Raji (cell line): ENCODE measurements around the gene USP24.

Experiments
- POLR2A ChIP-seq: IDR thresholded peaks from 2 replicates; pipeline ENCODE4 v1.6.1; 2011; ENCODE audit warnings: low read depth, low read length, control low read depth; ENCODE audit not compliant: insufficient read depth

Gene USP24

DNA sequence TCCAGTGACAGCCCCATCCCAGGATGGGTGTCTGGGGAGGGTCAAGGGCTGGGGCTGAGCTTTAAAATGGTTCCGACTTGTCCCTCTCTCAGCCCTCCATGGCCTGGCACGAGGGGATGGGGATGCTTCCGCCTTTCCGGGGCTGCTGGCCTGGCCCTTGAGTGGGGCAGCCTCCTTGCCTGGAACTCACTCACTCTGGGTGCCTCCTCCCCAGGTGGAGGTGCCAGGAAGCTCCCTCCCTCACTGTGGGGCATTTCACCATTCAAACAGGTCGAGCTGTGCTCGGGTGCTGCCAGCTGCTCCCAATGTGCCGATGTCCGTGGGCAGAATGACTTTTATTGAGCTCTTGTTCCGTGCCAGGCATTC is 151.6 kb downstream of the USP24 start:
- no peak for TF ChIP-seq POLR2A

DNA sequence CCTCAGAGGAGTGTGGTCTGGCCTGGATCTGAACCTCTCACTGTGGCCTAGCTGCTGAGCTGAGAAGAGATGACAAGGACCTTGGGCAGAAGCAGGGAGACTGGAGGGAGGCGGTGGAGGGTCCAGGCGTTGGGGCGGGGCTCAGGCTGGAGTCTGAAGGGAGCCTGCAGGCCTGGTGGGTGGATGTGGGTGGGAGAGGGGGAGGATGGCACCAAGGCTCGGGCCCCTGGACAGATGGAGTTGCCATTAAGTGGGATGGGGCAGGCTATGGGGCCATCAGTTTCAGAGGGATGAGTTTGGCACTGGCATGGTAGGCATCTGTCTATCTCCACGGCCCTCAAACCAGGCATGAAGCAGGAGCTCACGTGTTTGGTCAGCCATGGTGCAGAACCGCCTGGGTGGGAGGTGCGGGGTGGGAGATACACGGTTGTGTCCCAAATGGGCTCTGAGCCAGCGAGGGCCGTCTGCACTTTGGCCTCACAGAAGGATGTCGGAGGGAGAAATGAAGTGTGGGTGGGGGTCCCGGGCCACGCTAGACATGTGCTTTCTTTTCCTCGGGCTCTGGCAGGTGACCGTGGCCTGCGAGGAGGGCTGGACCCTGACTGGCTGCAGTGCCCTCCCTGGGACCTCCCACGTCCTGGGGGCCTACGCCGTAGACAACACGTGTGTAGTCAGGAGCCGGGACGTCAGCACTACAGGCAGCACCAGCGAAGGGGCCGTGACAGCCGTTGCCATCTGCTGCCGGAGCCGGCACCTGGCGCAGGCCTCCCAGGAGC is 152.2 kb downstream of the USP24 start:
- TF ChIP-seq POLR2A = no peak

DNA sequence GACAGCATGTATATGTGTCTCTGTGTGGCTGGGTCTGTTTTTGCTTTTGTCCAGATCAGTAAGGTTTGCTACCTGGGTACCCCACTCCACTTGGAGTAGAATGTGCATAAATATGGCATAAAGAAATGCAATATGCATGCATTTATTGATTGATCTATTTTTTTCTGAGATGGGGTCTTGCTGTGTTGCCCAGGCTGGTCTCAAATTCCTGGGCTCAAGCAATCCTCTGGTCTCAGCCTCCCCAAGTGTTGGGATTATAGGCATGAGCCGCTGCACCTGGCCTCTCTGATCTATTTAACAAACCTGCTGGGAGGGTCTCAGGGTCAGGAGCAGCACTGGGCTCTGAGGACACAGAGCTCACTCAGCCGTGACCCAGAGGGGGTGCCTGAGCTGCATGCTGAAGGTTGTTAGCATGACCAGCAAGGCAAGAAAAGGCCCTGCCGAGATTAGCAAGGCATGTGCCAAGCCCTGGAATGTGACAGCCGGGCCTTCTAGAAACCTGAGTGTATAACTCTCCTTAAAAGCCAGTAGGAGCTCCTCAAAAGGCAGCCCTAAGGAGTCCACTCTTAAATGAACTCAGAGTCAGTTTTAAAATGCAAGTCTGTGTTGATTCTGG is 153.3 kb downstream of the USP24 start:
- no peak for TF ChIP-seq POLR2A

DNA sequence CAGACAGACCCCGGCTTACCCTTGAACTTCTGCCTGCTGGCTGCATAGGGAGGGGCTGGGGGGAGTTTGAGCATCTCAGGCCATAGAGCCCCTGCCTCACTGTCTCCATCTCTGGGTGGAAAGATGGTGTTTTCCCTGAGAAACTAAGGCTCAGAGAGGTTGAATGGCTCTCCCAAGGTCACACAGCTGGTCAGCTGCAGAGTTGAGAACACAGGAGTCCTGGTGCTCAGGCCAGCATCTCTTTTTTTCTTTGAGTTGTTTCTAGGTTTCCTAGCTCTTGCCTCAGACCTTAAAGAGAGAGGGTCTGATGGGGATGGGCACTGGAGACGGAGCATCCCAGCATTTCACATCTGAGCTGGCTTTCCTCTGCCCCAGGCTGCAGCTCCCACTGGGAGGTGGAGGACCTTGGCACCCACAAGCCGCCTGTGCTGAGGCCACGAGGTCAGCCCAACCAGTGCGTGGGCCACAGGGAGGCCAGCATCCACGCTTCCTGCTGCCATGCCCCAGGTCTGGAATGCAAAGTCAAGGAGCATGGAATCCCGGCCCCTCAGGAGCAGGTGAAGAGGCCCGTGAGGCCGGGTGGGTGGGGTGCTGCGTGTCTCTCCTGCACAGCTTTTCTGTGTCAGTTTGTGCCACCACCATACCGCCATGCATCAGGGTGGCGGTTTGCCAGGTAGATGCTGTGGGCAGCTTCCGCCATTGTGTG is 154.0 kb downstream of the USP24 start:
- no peak for TF ChIP-seq POLR2A

DNA sequence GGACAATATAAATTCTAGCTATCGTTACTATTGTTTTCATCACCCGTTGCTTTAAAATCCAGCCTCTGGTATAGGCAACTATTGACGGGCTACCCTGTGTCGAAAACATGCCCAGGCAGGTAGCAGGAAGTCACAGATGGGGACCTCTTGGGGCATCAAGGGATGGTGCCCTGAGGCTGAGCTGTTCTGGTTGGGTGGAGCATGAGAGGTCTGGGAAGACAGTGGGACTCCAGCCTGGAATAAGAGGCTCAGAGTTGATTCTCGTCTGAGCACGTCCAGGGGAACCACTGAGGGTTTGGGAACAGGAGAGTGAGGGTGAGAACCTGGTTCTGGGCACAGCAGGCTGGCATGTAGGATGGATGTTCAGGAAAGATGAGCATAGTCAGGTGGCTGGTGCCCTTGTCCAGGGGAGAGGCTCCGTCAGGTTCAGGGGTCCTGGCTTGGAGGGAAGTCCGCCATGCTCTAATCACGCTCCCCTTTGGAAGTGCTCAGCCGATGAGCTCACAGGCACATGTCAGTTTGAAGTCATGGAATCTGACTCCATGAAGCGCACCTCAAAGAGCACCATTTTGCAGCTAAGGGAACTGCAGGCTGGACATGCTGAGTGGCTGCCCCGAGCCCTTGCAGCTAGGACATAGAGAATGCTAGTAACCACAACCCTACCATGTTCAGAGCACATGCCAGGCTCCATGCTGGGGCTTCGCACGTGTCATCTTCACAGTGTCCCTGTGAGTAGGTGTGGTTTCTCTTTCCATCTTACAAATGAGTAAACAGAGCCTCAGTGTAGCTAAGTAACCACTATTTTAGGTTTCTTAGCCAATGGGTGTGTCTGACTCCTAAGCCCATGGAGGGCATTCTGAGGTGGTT is 154.8 kb downstream of the USP24 start:
- TF ChIP-seq POLR2A = no peak

DNA sequence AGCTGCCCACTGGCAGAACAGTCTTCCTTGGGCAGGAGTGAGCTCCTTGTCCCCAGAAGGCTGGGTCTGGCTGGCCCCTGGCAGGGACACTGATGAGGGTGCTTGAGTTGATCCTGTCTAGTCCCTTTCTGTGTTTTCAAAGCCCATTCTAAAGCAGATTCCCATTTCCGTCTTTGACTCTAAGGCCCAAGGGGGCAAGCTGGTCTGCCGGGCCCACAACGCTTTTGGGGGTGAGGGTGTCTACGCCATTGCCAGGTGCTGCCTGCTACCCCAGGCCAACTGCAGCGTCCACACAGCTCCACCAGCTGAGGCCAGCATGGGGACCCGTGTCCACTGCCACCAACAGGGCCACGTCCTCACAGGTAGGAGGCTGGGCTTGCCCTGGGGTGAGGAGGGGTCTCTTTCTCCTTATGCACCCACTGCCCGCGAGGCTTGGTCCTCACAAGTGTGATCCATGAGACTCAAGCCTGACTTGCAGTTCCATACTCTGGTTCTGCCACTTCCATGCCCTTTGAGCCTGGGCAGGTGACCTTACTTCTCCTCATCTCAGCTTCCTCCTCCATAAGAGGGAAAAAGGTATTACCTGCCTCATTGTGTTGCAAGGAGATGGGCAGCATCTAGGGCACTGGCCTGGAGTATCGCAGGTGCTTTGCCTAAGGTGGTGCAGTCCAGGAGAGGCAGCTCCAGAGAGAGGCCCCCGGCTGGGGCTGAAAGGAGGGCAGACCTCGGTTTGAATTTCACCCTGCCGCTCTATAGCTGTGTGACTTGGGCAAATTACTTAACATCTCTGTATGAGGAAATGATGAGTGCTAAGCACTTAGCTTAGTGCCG is 155.6 kb downstream of the USP24 start:
- no peak for TF ChIP-seq POLR2A

DNA sequence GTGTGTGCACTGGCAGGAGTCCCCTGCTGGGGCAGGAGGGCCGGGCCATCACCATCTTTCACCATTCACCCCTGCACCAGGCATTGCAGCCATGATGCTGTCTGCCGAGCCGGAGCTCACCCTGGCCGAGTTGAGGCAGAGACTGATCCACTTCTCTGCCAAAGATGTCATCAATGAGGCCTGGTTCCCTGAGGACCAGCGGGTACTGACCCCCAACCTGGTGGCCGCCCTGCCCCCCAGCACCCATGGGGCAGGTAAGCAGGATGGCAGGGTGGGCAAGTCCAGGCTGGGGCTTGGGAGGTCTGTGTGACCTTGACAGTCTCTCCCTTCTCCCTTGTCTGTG is 157.2 kb downstream of the USP24 start:
- no peak for TF ChIP-seq POLR2A

DNA sequence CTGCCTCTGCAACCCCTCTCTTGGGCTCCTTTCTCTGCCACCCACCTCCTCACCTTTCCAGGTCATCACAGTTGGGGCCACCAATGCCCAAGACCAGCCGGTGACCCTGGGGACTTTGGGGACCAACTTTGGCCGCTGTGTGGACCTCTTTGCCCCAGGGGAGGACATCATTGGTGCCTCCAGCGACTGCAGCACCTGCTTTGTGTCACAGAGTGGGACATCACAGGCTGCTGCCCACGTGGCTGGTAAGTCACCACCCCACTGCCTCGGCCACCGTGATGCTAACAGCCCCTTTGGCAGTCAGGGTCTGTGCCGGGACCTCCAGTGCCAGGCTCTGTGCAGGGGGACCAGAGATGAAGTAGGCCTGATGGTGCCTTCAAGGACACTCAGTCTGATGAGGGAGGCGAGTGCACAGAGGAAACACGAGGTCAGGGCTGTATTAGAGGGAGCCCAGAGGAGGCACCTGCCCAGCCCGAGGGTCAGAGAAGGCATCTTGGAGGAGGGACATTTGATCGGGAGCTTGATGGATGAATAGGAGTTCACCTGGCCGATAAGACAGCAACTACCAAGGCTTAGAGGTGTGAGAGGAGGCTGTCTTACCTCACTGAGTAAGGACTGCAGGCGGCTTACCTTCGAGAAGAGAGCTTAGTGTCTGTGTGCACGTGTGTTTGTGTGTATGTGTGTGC is 157.8 kb downstream of the USP24 start:
- TF ChIP-seq POLR2A = no peak

DNA sequence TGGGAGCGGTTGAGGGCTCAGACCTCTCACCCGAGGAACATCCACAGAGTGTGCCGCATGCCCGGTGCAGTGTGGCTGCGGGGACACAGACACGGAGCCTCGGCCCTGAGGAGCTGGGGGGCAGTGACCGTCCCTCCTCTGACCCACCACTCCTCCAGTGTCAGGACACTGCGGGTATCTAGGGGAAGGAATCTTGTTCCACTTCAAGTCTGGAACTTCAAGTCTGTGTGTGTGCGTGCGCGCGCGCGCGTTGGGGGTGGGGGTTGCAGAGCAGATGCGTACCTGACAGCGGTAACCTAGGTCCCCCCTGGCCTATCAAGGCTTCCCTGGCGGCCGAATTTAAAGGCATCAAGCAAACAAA is 158.6 kb downstream of the USP24 start:
- TF ChIP-seq POLR2A = no peak

DNA sequence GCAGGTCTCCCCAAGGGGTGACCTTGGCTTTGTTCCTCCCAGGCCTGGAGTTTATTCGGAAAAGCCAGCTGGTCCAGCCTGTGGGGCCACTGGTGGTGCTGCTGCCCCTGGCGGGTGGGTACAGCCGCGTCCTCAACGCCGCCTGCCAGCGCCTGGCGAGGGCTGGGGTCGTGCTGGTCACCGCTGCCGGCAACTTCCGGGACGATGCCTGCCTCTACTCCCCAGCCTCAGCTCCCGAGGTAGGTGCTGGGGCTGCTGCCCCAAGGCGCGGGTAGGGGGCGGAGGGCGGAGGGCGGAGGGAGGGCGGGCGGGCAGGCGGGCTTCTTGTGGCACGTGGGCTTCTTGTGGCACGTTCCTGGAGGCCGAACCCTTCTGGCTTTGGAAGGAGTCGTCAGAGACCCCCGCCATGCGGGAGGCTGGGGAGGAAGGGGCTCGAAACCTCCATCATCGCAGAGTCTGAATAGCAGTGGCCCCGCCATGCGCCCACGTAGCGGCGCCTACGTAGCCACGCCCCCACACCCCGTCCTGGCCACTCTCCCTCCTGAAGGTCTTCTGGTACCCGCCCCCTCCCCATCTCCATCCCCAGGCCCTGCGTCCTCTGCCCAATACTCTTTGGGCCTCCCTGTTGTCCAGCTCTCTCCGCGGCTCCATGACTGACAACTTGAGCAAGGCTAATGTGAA is 159.1 kb downstream of the USP24 start:
- TF ChIP-seq POLR2A = no peak

DNA sequence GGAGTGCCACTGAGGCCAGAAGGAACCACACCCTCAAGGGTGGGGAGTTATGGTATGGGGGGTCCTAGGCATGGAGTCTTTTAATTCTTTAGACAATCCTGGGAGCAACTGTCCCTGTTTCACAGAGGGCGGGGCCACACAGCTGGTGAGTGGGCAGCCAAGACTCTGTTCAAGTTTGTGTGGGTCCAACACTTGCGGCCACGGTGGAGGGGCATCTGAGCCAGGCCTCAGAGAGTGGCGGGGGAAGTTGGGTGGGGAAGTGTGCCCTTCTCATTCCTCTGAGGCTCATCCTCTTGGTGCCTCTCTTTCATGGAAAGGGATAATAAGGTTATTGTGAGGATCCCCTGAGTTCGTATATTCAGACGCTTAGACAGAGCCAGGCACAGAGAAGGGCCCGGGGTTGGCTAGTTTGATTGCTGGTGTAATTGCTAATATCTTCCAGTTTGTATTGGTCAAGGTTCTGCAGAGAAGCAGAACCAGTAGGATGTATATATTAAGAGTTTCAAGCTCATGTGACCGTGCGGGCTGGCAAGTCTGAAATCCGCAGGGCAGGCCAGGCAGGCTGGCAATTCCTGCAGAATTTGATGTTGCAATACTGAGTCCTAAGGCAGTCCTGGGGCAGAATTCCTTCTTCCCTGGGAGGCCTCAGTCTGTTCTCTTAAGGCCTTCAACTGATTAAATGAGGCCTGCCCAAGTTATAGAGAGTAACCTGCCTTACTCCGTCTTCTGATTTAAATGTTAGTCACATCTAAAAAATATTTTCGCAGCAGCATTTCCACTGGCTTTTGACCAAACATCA is 159.9 kb downstream of the USP24 start:
- TF ChIP-seq POLR2A = no peak

DNA sequence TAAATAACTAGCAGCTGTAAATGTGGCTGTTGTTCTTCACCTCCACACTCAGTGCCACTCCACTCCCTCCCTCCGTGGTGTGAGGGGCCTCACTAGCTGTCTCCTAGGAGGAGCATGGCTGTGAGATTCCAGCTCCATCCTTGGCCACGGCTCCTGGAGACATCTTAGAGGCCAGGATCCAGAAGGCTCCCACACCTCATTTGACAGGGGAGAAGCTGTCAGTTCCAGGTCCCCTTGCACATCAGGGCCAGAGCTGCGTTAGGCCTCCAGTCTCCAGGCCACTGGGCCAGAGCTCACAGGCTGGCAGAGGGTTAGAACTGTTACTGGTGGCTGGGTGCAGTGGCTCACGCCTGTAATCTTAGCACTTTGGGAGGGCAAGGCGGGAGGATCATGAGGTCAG is 160.8 kb downstream of the USP24 start:
- no peak for TF ChIP-seq POLR2A
